H54 (cell line): ENCODE data around the gene SLC6A7.

Experiments used
- DNase-seq: peaks from one replicate; pipeline ENCODE4 v3.0.0; 2011; ENCODE audit warnings: low spot score, mixed read lengths; ENCODE audit not compliant: insufficient read length
- FAIRE-seq: peaks from 3 replicates; lab custom pipeline; 2011; peaks lifted over from hg19 to GRCh38; lab: Jason Lieb, UNC
- POLR2A ChIP-seq: IDR thresholded peaks from 2 replicates; pipeline ENCODE4 v1.6.1; 2011; ENCODE audit warnings: low read depth, mild to moderate bottlenecking, low read length

Gene SLC6A7

DNA sequence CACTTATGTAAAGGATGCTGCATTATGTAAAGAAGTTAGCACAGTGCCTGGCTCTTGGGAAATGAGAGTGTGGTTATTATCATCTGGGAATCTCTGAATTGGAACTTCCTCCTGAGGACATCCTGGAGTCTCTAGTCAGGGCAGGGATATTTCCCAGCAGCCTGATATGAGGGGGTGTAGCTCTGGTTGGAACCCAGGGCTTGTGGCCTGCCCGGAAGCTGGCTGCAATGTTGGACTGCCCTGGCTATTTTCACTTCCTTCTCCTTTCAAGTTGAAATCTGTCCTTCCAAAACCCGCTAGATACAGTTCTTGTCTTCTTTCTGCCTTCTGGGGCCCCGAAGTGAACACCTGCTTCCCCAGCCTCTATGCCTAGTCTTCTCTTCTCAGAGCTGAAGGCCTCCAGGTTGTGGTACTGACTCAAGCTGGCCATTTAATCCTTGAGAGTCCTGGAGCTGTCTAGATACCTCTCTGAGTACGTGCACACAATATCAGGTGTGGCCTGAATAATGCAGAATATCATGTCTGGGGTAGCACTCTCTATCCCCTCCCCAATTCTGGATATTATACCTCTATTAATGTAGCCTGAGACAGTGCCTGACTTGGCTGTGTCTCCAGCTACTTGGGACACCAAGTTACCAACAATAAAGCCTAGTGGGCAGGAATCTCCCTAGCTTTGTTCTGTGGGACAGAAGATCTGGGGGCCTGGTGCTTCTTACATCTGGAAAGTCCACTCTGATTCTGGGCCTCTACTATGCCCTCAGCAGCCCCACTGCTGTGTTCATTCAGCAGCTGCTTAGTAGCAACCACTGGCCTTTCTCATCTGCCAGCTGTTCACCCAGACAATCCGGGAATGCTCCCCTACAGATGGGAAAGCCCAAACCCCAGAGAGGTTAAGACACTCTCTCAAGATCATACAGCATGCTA, 45.0 kb downstream of the SLC6A7 start:
- DNase-seq: no peak
- TF ChIP-seq POLR2A: no peak
- FAIRE-seq: no peak

DNA sequence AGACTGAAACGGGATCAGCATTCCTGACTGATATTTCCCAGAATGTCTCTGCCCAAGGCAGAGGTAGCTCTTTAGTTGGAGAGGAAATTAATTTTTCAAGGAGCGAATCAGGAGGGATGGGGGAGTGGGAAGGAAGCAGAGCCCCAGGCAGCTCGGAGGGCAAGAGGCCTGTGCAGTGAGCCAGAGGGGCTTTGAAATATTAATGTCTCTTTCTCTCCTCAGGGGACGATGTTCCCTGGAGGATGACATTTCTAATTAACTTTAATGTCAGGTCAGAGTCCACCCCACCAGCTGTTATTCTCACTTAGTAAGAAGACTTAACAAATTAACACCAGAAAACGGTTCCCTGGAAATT, 45.6 kb downstream of the SLC6A7 start:
- TF ChIP-seq POLR2A: no peak
- FAIRE-seq (no peak), DNase-seq (no peak)

DNA sequence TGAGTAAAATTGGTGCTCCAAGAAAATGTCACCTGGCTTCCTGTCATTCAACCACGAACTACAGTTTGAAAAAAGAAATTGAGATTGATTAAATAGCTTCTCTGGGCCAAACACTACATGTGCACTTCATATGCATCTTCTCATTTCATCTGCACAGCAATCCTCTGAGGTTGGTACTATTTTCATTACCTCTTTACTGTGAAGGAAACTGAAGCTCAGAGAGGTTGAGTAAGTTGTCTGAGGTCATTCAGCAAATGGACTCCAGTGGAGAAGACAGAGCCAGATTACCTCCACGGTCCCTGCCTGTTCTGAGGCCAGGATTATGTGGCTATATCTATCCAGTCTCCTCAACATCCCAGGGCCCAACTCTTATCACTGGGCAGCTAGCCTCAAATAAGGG, 46.5 kb downstream of the SLC6A7 start:
- TF ChIP-seq POLR2A: no peak
- DNase-seq: no peak
- no peak for FAIRE-seq

DNA sequence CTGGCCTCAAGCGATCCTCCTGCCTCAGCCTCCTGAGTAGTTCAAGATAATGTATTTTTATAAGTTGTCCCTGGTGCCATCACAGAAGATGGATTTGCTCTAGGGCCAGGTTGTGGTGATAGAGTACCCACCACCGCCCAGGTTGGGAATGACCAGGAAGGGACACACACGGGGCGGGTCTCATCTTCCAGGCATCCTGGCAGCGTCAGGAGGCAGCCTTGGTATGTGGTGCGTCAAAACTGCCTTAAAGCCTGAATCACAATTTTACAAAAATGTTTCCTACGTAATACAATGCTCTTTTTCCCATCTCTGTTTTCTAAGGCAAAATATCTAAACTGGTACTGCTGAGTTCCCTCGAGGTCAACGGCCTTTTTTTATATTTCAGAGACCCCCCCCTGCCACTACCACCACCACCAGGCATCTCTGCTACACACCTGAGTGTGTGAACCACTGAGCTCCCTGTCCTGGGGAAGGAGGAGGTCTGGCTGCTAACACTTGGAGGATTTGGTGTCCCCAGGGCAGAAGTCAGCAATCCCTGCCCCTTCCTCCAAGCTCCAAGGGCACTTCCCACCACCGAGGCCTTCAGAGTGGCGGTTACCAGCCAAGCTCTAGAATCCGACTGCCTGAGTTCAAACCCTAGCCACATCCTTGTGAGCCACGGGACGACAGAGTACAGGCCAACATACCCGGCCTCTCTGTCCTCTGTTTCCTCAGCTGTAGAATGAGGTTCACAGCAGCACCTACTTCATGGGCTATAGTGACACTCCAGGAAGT, 47.3 kb downstream of the SLC6A7 start:
- DNase-seq: no peak
- no peak for FAIRE-seq
- no peak for TF ChIP-seq POLR2A

DNA sequence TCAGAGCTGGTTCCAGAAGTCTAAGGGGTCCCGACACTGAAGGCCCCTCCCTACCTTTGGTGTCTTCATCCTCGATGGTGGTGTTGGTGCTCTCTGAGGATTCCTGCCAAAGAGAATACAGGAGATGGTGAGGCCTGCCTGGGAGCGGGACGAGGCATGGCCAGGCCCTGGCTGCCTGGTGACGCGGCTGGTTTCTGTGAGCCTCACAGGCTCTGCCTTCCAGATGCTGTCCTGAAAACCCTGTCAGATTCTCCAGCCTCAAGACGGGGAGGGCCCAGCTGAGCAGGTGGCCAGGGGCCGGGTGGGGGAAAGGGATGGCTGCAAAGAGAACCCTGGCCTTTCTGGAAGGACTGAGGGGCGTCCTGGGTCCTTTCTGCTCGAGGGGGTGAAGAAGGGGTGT, 48.8 kb downstream of the SLC6A7 start:
- no peak for DNase-seq
- no peak for FAIRE-seq
- no peak for TF ChIP-seq POLR2A

DNA sequence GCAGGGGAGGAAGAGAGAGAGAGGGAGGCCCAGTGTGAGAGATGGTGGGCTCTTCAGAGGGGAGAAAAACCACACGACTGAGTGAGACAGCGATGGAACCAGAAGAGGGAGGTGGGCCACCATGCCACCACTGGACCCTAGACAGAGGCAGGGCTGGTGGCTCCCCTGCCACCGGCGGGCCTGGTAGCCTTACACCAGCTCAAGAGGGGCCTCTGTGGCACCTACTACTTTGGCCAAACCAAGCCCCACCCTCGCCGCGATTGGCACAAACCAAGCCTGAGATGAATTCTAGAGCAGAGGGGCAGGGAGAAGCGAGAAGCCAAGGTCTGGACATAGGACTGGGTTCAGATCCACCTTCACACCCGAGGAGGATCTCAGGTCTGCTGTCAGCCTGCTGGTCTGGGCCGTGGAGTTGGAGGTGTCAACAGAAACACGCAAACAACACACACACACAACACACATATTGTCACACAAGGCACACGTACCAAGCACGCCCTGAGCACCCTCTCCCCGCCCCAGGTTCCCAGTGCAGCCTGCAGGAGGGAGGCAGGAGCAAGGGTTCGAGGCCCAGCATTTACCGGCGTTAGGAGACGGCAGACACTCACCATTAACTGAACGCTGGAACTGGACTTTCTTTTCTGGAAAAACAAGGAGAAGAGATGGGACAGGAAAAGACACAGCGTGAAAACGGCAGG, 49.4 kb downstream of the SLC6A7 start:
- no peak for FAIRE-seq
- no peak for DNase-seq
- no peak for TF ChIP-seq POLR2A

DNA sequence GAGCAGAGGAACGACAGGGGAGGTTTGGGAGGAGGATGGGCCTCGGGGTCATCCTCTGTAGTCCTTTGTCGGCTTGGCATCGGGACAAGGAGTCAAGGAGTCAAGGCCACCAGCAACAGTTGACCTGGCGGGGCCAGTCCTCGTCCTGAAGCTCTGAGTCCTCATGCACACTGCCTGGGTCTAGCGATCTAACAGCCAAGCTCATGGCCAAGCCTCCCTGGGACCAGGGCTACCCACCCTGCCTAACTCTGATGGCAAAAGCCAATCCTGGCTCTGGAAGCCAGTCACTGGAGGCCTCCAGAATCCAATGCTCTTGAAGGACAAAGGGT, 49.9 kb downstream of the SLC6A7 start:
- FAIRE-seq (no peak), DNase-seq (no peak)

DNA sequence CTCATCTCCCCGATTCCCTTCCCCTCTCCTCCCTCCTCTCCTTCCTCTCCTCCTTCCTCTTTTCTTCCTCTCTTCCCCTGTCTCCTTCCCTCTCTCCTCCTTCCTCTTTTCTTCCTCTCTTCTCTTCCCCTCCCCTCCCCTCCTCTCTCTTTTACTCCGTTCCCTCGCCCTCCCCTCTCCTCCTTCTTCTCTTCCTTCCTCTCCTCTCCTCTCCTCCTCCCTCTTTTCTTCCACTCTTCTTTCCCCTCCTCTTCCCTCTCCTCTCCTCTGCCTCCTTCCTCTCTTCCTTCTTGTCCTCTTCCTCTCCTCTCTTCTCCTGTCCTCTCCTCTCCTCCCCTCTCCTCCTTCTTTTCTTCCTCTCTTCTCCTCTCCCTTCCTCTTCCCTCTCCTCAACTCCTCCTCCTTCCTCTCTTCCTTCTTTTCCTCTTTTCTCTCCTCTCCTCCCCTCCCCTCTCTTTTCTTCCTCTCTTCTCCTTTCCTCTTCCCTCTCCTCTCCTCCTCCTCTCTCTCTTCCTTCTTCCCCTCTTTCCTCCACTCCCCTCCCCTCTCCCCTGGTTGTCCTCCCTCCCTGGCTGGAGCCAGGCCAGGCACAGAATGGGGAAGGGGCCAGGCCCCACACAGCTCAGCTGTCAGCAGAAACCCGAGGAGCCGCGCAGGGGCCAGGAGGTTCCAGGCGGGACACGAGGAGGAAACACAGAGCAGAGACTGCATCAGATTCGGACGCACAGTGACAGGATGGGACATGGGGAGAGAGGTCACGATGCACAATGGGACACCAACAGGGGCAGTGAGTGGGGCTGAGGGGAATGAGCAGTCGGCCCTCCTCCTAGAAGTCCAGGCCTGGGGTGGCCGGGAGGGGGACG, 51.7 kb downstream of the SLC6A7 start:
- FAIRE-seq (no peak), DNase-seq (no peak)
- no peak for TF ChIP-seq POLR2A

More for the DNA sequence above, 49.9 kb downstream of the SLC6A7 start:
- no peak for TF ChIP-seq POLR2A

DNA sequence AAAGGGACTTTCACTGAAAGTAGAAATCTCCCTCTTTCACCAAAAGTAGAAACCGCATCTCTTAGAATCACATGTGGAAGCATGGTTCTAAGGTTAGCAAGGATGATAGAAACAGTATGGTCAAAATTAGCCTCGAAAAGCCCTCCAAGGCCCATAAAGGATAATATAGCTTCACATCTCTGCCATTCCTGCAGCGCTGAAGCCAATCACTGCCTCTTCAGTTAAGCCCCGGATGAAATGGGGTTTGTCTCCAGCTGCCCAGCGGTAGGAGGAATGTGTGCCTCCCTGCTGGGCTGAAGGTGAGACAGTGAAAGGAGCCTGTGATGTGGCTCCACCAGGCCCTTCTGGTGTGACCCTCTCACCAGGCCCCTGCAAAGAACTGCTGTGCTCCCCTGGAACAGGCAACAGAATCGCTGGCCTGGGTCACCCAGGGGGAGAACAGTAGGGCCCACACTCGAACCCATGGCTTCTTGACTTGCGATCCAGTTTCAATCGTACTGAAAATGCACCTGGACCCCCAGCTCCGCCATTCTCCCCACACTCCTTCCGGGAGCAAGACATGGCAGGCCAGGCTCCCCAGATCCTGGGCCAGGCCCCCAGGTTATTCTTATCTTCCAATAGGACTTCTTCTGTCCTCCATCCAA, 52.5 kb downstream of the SLC6A7 start:
- FAIRE-seq: no peak
- TF ChIP-seq POLR2A: no peak

DNA sequence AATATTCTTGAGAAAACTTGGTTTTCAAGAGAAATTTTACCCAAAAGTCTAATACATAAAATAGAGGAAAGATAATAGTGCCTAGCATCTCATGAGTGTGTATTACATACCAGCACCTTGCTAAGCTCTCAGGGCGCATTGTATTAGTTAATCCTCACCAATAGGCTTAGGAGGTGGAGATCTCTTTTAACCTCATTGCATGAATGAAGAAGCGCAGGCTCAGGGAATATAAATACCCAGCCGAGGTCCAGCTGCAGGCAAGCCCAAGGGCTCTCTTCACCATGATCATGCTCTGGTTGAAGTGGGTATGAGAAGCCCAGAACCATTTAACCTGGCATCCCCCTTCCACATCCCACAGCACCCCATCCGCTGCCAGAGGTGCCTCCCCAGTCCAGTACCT, 53.7 kb downstream of the SLC6A7 start:
- no peak for TF ChIP-seq POLR2A
- no peak for DNase-seq
- FAIRE-seq: no peak

More for the DNA sequence above, 52.5 kb downstream of the SLC6A7 start:
- DNase-seq: no peak

DNA sequence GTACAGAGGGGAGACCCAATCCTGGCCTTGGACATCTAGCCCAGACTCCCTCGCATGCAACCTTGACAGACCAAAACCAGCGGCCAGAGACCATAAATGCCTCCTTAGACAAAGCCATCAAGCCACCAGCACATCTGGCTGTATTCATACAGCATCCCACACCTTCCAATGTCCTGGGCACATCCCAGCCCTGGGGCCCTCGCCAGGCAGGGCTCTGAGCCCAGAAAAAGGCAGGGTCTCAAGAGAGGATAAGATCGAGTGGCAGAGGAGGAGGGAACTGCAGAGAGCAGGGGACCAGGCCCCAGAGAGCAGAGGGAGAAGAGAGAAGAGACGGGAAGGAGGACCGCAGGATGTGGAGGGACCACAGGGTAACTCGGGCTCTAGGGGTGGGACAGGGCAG, 54.3 kb downstream of the SLC6A7 start:
- no peak for TF ChIP-seq POLR2A
- FAIRE-seq: no peak
- no peak for DNase-seq

DNA sequence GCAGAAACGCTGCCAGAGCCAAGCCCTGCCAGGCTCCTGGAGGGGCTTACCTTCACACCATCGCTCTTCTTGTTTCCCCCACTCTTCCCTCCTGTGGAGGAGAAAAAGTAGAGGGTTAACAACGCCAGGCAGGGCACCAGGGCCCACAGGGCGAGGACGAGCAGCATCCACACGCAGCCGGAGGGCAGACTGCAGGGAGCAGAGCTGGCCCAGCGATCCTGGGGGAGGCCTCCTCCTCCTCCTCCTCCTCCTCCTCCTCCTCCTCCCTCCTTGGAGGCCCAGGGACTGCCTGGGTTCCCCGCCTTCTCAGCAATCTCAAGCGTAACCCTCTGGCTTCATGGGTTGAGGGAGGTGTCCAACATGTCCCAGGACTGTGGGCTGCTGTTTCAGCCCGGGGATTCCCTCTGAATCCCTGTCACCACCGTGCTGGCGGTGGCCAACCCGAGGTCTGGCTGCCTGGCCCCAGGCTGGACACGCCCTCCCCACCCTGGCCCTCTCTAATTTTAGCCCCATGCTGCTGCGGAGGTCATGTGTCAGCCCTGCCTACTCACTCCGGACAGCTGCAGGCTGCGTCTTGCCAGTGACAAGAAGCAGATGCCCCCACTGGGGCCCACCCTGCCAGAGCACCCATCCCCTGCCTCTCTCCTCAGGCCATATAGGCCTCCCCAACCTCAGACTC, 55.4 kb downstream of the SLC6A7 start:
- TF ChIP-seq POLR2A: no peak
- DNase-seq (no peak), FAIRE-seq (no peak)

DNA sequence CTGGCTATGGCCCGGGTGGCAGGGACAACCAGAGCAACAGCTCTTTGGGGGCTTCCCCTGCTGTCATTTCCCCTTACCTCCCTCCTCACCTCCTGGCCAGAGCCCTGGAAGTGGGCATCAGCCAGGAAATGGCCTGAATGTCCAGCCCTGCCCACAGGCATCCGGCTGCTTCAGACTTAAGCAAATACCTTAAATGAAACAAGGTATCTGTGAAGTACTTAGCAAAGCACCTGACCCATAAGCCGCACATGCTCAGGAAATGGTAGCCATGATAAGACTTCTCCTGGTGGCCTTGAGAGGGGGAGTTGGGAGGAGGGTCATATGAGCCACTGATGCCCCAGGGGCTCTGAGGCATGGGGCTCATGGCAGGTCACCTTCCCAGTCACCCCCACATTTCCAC, 55.9 kb downstream of the SLC6A7 start:
- no peak for TF ChIP-seq POLR2A
- DNase-seq (no peak), FAIRE-seq (no peak)
